Measurements from ENCODE around the gene LGALS9. TPM values are rescaled to one million over a fixed set of nuclear protein-coding genes. Genes with fewer than 3 reads are reported as not detected.

The LGALS9 gene
- total and polyA plus RNA-seq, 3 experiments from 2014 or later, result 9.3 to 9.9 (median 9.8) TPM

DNA sequence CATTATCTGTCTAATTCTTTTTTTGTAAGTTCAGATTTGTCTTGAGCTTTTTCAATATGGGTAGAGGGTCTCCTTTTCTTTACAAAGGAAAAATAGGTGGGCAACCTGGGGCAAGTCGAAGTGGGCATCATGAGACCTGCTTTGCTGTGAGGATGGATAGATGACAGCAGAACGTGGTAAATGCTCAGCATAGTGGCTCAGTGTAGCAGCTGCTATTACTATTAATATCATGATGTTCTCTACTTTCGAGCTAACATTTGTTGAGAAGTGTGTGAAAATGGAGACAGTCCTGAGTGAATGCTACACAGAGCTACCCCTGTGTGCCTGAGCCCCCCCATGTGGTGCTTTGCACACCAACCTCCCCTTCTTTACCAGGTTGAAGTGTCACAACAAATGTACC, 39.0 kb upstream of the LGALS9 start:
- peaks cover 8 to 13% (median 12%) of the 10 kb centered on the region in 3 donors for H3K4me1 Mint-ChIP-seq
- CTCF ChIA-PET, result no interaction called here
- H3K27me3 Mint-ChIP-seq, result no peaks in the 10 kb centered on the region
- H3K4me3 Mint-ChIP-seq, result no peak overlapping the region
- Histone ChIP-seq H3K4me3 (ENCODE audit: low read length) (no peak overlapping the region), H3K27ac (ENCODE audit: low read depth, low read length) (no peak overlapping the region), H3K4me1 (ENCODE audit: insufficient read depth, low read length) (no peaks in the 10 kb centered on the region), H3K27me3 (ENCODE audit: insufficient read depth, low read length, poor library complexity, severe bottlenecking) (no peaks in the 10 kb centered on the region), H3K9me3 (ENCODE audit: low read length) (no peaks in the 10 kb centered on the region), H3K36me3 (ENCODE audit: insufficient read depth, low read length) (peaks cover 5% of the 10 kb centered on the region)
- H3K27ac Mint-ChIP-seq, result peak overlapping the region in 1 of 8 donors; percentile 43
- POLR2A ChIA-PET, result interaction anchor here (0.6 kb wide), 1 partner anchor 1404 kb away, joined by 4 read pairs; no protein-coding TSS in a partner anchor
- H3K36me3 Mint-ChIP-seq, result peaks cover 0 to 68% (median 13%) of the 10 kb centered on the region in 3 donors
- DNase-seq, result peak in 1 of 5 donors; percentile 6
- H3K9me3 Mint-ChIP-seq, result no peaks in the 10 kb centered on the region

- peak in 1 of 5 donors; percentile 28 for DNase-seq
- H3K4me1 Mint-ChIP-seq, result peaks cover 8 to 13% (median 12%) of the 10 kb centered on the region in 3 donors
- no peaks in the 10 kb centered on the region for H3K9me3 ChIP-seq (ENCODE audit: low read length)
- H3K4me3 Mint-ChIP-seq, result no peak overlapping the region
- CTCF ChIA-PET, result interaction anchor here (1.5 to 2.8 kb wide), 2 partner anchors 9 to 58 kb away, joined by 4 to 12 read pairs; no protein-coding TSS in a partner anchor
- H3K4me1 ChIP-seq (ENCODE audit: insufficient read depth, low read length), result no peaks in the 10 kb centered on the region
- H3K27me3 ChIP-seq (ENCODE audit: insufficient read depth, low read length, poor library complexity, severe bottlenecking), result no peaks in the 10 kb centered on the region
- H3K27ac Mint-ChIP-seq, result no peak overlapping the region
- no peaks in the 10 kb centered on the region for H3K9me3 Mint-ChIP-seq
- H3K27ac ChIP-seq (ENCODE audit: low read depth, low read length), result no peak overlapping the region
- H3K4me3 ChIP-seq (ENCODE audit: low read length), result no peak overlapping the region
- H3K27me3 Mint-ChIP-seq, result no peaks in the 10 kb centered on the region
- H3K36me3 Mint-ChIP-seq, result peaks cover 0 to 70% (median 13%) of the 10 kb centered on the region in 3 donors
- H3K36me3 ChIP-seq (ENCODE audit: insufficient read depth, low read length), result peaks cover 5% of the 10 kb centered on the region
- POLR2A ChIA-PET, result no interaction called here
These were observed 37.6 kb upstream of the LGALS9 start for GRCh38 chr17:27593232-27593856.

DNA sequence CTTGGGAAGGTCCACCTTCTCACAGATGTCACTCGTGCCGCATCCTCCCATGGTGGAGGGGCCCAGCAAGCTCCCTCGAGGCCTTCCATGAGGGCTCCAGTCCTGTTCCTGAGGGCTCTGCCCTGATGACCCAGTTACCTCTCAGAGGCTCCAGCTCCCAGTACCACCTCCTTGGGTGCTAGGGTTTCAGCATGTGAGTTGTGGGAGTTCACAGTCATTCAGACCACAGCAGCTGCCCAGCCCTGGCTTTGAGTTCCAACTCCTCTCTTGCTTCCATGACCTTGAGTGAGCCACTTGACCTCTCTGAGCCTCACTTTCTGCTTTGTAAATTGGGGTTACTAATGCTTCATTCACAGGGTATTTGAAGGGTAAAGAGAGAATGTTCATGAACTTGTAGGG, 37.1 kb upstream of the LGALS9 start:
- H3K27ac Mint-ChIP-seq, result peak overlapping the region in 6 of 8 donors; percentile 23 to 87 (median 58)
- H3K4me3 Mint-ChIP-seq, result no peak overlapping the region
- POLR2A ChIA-PET, result no interaction called here
- Histone ChIP-seq H3K9me3 (ENCODE audit: low read length) (no peaks in the 10 kb centered on the region), H3K36me3 (ENCODE audit: insufficient read depth, low read length) (peaks cover 5% of the 10 kb centered on the region), H3K27me3 (ENCODE audit: insufficient read depth, low read length, poor library complexity, severe bottlenecking) (no peaks in the 10 kb centered on the region), H3K4me3 (ENCODE audit: low read length) (no peak overlapping the region), H3K27ac (ENCODE audit: low read depth, low read length) (no peak overlapping the region), H3K4me1 (ENCODE audit: insufficient read depth, low read length) (no peaks in the 10 kb centered on the region)
- H3K4me1 Mint-ChIP-seq, result peaks cover 8 to 13% (median 12%) of the 10 kb centered on the region in 3 donors
- H3K9me3 Mint-ChIP-seq, result no peaks in the 10 kb centered on the region
- peak in 1 of 5 donors; percentile 23 for DNase-seq
- H3K27me3 Mint-ChIP-seq, result no peaks in the 10 kb centered on the region
- CTCF ChIA-PET, result interaction anchor here (1.5 to 2.8 kb wide), 2 partner anchors 9 to 57 kb away, joined by 4 to 12 read pairs; no protein-coding TSS in a partner anchor
- peaks cover 0 to 71% (median 13%) of the 10 kb centered on the region in 3 donors for H3K36me3 Mint-ChIP-seq

DNA sequence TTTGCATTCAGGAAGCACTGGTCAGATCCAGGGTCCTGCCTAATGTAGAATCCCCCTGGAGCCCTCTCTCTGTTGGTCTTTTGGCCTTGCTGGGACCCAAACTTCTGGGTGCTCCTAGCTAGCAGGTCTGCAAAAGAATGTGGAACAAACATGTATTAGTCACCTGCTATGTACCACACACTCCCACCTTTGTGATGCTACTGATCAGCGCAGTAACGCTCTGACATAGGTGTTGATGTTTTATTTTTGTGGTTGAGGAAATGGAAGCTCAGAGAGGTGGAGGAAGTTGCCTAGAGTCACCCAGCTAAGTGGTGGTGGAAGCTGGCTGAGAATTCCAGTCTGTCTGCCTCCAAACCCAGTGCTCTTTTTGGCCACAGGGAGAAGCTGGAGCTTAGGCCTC, 35.8 kb upstream of the LGALS9 start:
- H3K27ac Mint-ChIP-seq, result peak overlapping the region; percentile 23 to 79 (median 66)
- no peaks in the 10 kb centered on the region for H3K27me3 ChIP-seq (ENCODE audit: insufficient read depth, low read length, poor library complexity, severe bottlenecking)
- peaks cover 8 to 16% (median 16%) of the 10 kb centered on the region in 3 donors for H3K4me1 Mint-ChIP-seq
- ChIA-PET POLR2A (interaction anchor here (0.6 kb wide), 1 partner anchor 299 kb away, joined by 3 read pairs; no protein-coding TSS in a partner anchor), CTCF (interaction anchor here (0.9 to 2.8 kb wide), 3 partner anchors 8 to 241 kb away, joined by 4 to 12 read pairs (median 6); no protein-coding TSS in a partner anchor)
- peaks cover 0 to 60% (median 13%) of the 10 kb centered on the region in 3 donors for H3K36me3 Mint-ChIP-seq
- no peaks in the 10 kb centered on the region for H3K9me3 ChIP-seq (ENCODE audit: low read length)
- H3K4me3 ChIP-seq (ENCODE audit: low read length), result no peak overlapping the region
- H3K4me1 ChIP-seq (ENCODE audit: insufficient read depth, low read length), result no peaks in the 10 kb centered on the region
- no peaks in the 10 kb centered on the region for H3K9me3 Mint-ChIP-seq
- H3K4me3 Mint-ChIP-seq, result no peak overlapping the region
- H3K27ac ChIP-seq (ENCODE audit: low read depth, low read length), result no peak overlapping the region
- H3K36me3 ChIP-seq (ENCODE audit: insufficient read depth, low read length), result peaks cover 5% of the 10 kb centered on the region
- DNase-seq, result no peak
- no peaks in the 10 kb centered on the region for H3K27me3 Mint-ChIP-seq

GRCh38 chr17:27596096-27596495, 34.9 kb upstream of the LGALS9 start:
- Histone ChIP-seq H3K36me3 (ENCODE audit: insufficient read depth, low read length) (peaks cover 5% of the 10 kb centered on the region), H3K9me3 (ENCODE audit: low read length) (no peaks in the 10 kb centered on the region), H3K27me3 (ENCODE audit: insufficient read depth, low read length, poor library complexity, severe bottlenecking) (no peaks in the 10 kb centered on the region), H3K4me3 (ENCODE audit: low read length) (no peak overlapping the region), H3K4me1 (ENCODE audit: insufficient read depth, low read length) (no peaks in the 10 kb centered on the region), H3K27ac (ENCODE audit: low read depth, low read length) (no peak overlapping the region)
- ChIA-PET POLR2A (no interaction called here), CTCF (interaction anchor here (1.4 to 2.4 kb wide), 2 partner anchors 9 to 247 kb away, joined by 6 read pairs; no protein-coding TSS in a partner anchor)
- H3K4me1 Mint-ChIP-seq, result peaks cover 8 to 16% (median 16%) of the 10 kb centered on the region in 3 donors
- peaks cover 0 to 55% (median 13%) of the 10 kb centered on the region in 3 donors for H3K36me3 Mint-ChIP-seq
- no peaks in the 10 kb centered on the region for H3K9me3 Mint-ChIP-seq
- peak overlapping the region in 5 of 8 donors; percentile 8 to 79 (median 13) for H3K27ac Mint-ChIP-seq
- H3K4me3 Mint-ChIP-seq, result no peak overlapping the region
- no peaks in the 10 kb centered on the region for H3K27me3 Mint-ChIP-seq
- DNase-seq, result no peak

GRCh38 chr17:27596566-27597187, 34.3 kb upstream of the LGALS9 start:
- Mint-ChIP-seq H3K27me3 (no peaks in the 10 kb centered on the region), H3K4me1 (peaks cover 9 to 16% (median 16%) of the 10 kb centered on the region in 3 donors), H3K27ac (peak overlapping the region in 5 of 8 donors; percentile 30 to 79 (median 52)), H3K9me3 (no peaks in the 10 kb centered on the region), H3K4me3 (no peak overlapping the region), H3K36me3 (peaks cover 0 to 55% (median 17%) of the 10 kb centered on the region in 3 donors)
- Histone ChIP-seq H3K36me3 (ENCODE audit: insufficient read depth, low read length) (peaks cover 5% of the 10 kb centered on the region), H3K9me3 (ENCODE audit: low read length) (no peaks in the 10 kb centered on the region), H3K27ac (ENCODE audit: low read depth, low read length) (no peak overlapping the region), H3K27me3 (ENCODE audit: insufficient read depth, low read length, poor library complexity, severe bottlenecking) (no peaks in the 10 kb centered on the region), H3K4me3 (ENCODE audit: low read length) (no peak overlapping the region), H3K4me1 (ENCODE audit: insufficient read depth, low read length) (no peaks in the 10 kb centered on the region)
- ChIA-PET POLR2A (no interaction called here), CTCF (interaction anchor here (1.4 to 2.4 kb wide), 4 partner anchors 9 to 360 kb away, joined by 4 to 8 read pairs (median 6); no protein-coding TSS in a partner anchor)
- DNase-seq, result no peak

GRCh38 chr17:27597188-27597580, 33.8 kb upstream of the LGALS9 start:
- peak overlapping the region in 1 of 8 donors; percentile 26 for H3K27ac Mint-ChIP-seq

More at GRCh38 chr17:27597188-27597580, 33.8 kb upstream of the LGALS9 start:
- DNase-seq, result no peak
- Histone ChIP-seq H3K27me3 (ENCODE audit: insufficient read depth, low read length, poor library complexity, severe bottlenecking) (no peaks in the 10 kb centered on the region), H3K27ac (ENCODE audit: low read depth, low read length) (no peak overlapping the region), H3K36me3 (ENCODE audit: insufficient read depth, low read length) (peaks cover 5% of the 10 kb centered on the region), H3K4me3 (ENCODE audit: low read length) (no peak overlapping the region), H3K4me1 (ENCODE audit: insufficient read depth, low read length) (no peaks in the 10 kb centered on the region), H3K9me3 (ENCODE audit: low read length) (no peaks in the 10 kb centered on the region)
- CTCF ChIA-PET, result interaction anchor here (1.2 to 2.4 kb wide), 5 partner anchors 54 to 360 kb away, joined by 4 to 8 read pairs (median 6); no protein-coding TSS in a partner anchor
- H3K36me3 Mint-ChIP-seq, result peaks cover 0 to 53% (median 15%) of the 10 kb centered on the region in 3 donors
- H3K27me3 Mint-ChIP-seq, result no peaks in the 10 kb centered on the region
- peaks cover 10 to 16% (median 16%) of the 10 kb centered on the region in 3 donors for H3K4me1 Mint-ChIP-seq
- no peaks in the 10 kb centered on the region for H3K9me3 Mint-ChIP-seq
- POLR2A ChIA-PET, result no interaction called here
- no peak overlapping the region for H3K4me3 Mint-ChIP-seq
